ENCODE results near the gene ENPP5.
"Not testable (repeated sequence)": the region's sequence is repeated elsewhere in the genome, so short reads cannot be mapped to it uniquely, and the experiment has no call there.

ENPP5 gene

GRCh38 chr6:46174904-46175303 is 4.1 kb upstream of the ENPP5 start:
- DNase-seq (ENCODE audit: low read depth in 2 of 2), result peak in 1 of 2 donors; percentile 1

GRCh38 chr6:46172176-46172575 is 1.4 kb upstream of the ENPP5 start:
- DNase-seq (ENCODE audit: low read depth in 2 of 2), result no peak

- no peak for DNase-seq (ENCODE audit: low read depth in 2 of 2)
Measured at GRCh38 chr6:46160102-46160501, 10.7 kb downstream of the ENPP5 start.

- no peak for DNase-seq (ENCODE audit: low read depth in 2 of 2)
Measured at GRCh38 chr6:46159229-46159628, 11.6 kb downstream of the ENPP5 start.

- no peak for DNase-seq (ENCODE audit: low read depth in 2 of 2)
Measured at GRCh38 chr6:46156701-46157100, 14.1 kb downstream of the ENPP5 start.

- DNase-seq (ENCODE audit: low read depth in 2 of 2), result not testable (repeated sequence)
Measured at GRCh38 chr6:46149066-46149465, 21.7 kb downstream of the ENPP5 start.

GRCh38 chr6:46144270-46144669 is 26.5 kb downstream of the ENPP5 start:
- DNase-seq (ENCODE audit: low read depth in 2 of 2), result no peak

- DNase-seq (ENCODE audit: low read depth in 2 of 2), result no peak
Measured at GRCh38 chr6:46138281-46138680, 32.5 kb downstream of the ENPP5 start.

- DNase-seq (ENCODE audit: low read depth in 2 of 2), result no peak
Measured at GRCh38 chr6:46137387-46137786, 33.4 kb downstream of the ENPP5 start.

GRCh38 chr6:46136831-46137230 is 33.9 kb downstream of the ENPP5 start:
- no peak for DNase-seq (ENCODE audit: low read depth in 2 of 2)

GRCh38 chr6:46135176-46135575 is 35.6 kb downstream of the ENPP5 start:
- DNase-seq (ENCODE audit: low read depth in 2 of 2), result no peak

- no peak for DNase-seq (ENCODE audit: low read depth in 2 of 2)
Measured at GRCh38 chr6:46134216-46134615, 36.6 kb downstream of the ENPP5 start.

- not testable (repeated sequence) for DNase-seq (ENCODE audit: low read depth in 2 of 2)
Measured at GRCh38 chr6:46131291-46131690, 39.5 kb downstream of the ENPP5 start.

GRCh38 chr6:46130666-46131065 is 40.1 kb downstream of the ENPP5 start:
- DNase-seq (ENCODE audit: low read depth in 2 of 2), result no peak

GRCh38 chr6:46129629-46130511 is 40.9 kb downstream of the ENPP5 start, which contains the start of gene ENPP4:
ENPP4 (plus strand) TSS chr6:46129989; CDS start chr6:46139584, 9,595 bp downstream.
- DNase-seq (ENCODE audit: low read depth in 2 of 2), result peak; percentile 80 to 82

GRCh38 chr6:46129291-46129628 is 41.5 kb downstream of the ENPP5 start:
- DNase-seq (ENCODE audit: low read depth in 2 of 2), result no peak

- DNase-seq (ENCODE audit: low read depth in 2 of 2), result no peak
Measured at GRCh38 chr6:46128476-46128875, 42.3 kb downstream of the ENPP5 start.

GRCh38 chr6:46119679-46120078 is 51.1 kb downstream of the ENPP5 start:
- DNase-seq (ENCODE audit: low read depth in 2 of 2), result not testable (repeated sequence)

- no peak for DNase-seq (ENCODE audit: low read depth in 2 of 2)
Measured at GRCh38 chr6:46118836-46119235, 51.9 kb downstream of the ENPP5 start.

- no peak for DNase-seq (ENCODE audit: low read depth in 2 of 2)
Measured at GRCh38 chr6:46118157-46118556, 52.6 kb downstream of the ENPP5 start.

- no peak for DNase-seq (ENCODE audit: low read depth in 2 of 2)
Measured at GRCh38 chr6:46116289-46116688, 54.5 kb downstream of the ENPP5 start.

- DNase-seq (ENCODE audit: low read depth in 2 of 2), result no peak
Measured at GRCh38 chr6:46115634-46116033, 55.1 kb downstream of the ENPP5 start.

- no peak for DNase-seq (ENCODE audit: low read depth in 2 of 2)
Measured at GRCh38 chr6:46113370-46113769, 57.4 kb downstream of the ENPP5 start.

Data from stimulated activated CD8-positive, alpha-beta memory T cell treated with anti-CD3 and anti-CD28 coated beads, Interleukin-15, amount 100 ng/mL, for 4 hours (primary cell).